ENCODE results near the gene KCNG4. TPM values are rescaled to one million over a fixed set of nuclear protein-coding genes. Genes with fewer than 3 reads are reported as not detected.

KCNG4 gene
- total RNA-seq, 1 donor from 2014 or later: not detected

DNA sequence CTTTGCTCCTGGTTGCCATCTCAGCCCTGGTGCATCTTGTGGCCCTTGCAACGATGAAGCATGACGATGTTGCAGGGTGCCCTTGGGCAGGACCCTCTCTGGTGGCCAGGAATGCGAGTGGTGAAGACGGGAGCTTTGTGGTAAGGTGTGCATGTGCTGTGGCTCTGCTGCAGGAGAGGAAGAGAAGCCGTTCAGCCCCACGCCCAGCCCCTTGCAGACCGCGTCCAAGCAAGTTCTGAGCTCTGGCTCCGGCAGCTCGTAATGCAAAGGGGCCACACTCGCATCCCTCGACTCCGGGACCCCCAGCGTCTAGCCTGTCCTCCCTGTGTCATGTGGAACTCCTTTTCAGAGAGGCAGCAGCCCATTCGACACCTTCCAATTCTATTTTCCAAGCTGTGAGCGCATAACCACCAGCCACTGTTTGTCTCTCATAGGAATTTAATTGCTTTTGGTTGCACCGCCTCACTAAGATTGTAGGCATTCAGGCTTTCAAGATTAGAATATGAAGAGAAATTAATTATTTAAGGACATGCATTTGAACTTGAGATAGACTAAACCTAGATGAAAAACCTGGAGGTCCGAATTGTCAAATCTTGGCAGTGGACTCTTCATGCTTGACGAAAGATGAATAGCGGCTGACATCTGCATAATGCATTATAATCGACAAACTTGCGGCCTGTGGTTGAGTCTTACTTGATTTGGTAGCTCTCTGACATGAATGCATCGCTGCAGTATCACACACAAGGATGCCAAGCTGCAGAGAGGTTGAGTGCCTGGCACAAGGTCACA lies 21.1 kb upstream of the KCNG4 start:
- DNase-seq: no peak
- no peaks in the 10 kb centered on the region for H3K36me3 Mint-ChIP-seq (ENCODE audit: unreplicated experiment)
- peaks cover 7% of the 10 kb centered on the region for H3K27me3 Mint-ChIP-seq (ENCODE audit: unreplicated experiment)
- no peak overlapping the region for H3K4me3 Mint-ChIP-seq (ENCODE audit: unreplicated experiment)
- H3K4me1 Mint-ChIP-seq (ENCODE audit: low read depth, unreplicated experiment): no peaks in the 10 kb centered on the region
- H3K27ac Mint-ChIP-seq (ENCODE audit: unreplicated experiment): no peak overlapping the region
- H3K9me3 Mint-ChIP-seq (ENCODE audit: unreplicated experiment): no peaks in the 10 kb centered on the region
- TF ChIP-seq, protein P1, sequence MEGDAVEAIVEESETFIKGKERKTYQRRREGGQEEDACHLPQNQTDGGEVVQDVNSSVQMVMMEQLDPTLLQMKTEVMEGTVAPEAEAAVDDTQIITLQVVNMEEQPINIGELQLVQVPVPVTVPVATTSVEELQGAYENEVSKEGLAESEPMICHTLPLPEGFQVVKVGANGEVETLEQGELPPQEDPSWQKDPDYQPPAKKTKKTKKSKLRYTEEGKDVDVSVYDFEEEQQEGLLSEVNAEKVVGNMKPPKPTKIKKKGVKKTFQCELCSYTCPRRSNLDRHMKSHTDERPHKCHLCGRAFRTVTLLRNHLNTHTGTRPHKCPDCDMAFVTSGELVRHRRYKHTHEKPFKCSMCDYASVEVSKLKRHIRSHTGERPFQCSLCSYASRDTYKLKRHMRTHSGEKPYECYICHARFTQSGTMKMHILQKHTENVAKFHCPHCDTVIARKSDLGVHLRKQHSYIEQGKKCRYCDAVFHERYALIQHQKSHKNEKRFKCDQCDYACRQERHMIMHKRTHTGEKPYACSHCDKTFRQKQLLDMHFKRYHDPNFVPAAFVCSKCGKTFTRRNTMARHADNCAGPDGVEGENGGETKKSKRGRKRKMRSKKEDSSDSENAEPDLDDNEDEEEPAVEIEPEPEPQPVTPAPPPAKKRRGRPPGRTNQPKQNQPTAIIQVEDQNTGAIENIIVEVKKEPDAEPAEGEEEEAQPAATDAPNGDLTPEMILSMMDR (IDR thresholded peaks at IDR 0.05; ENCODE audit: partially characterized antibody, unreplicated experiment): no peak

DNA sequence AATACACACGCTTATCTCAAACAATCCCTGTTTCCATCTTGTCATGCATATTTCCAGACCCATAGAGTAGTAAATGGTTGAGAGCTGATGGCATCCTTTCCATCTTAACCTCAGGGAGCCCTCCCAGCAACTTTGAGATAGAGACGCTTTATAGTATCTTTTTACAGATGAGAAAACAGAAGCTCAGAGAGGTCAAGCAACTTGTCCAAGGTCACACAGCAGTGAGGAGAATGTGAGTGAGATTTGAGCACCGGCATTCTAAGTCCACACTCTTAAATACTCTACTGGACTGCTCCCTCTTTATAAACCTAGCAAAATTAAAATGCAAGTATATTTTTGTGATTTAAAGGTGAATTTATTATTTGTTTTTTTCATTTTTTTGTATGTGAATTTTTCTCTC lies 19.9 kb upstream of the KCNG4 start:
- Mint-ChIP-seq H3K4me3 (ENCODE audit: unreplicated experiment) (no peak overlapping the region), H3K36me3 (ENCODE audit: unreplicated experiment) (no peaks in the 10 kb centered on the region), H3K27me3 (ENCODE audit: unreplicated experiment) (peaks cover 6% of the 10 kb centered on the region), H3K9me3 (ENCODE audit: unreplicated experiment) (no peaks in the 10 kb centered on the region), H3K27ac (ENCODE audit: unreplicated experiment) (no peak overlapping the region), H3K4me1 (ENCODE audit: low read depth, unreplicated experiment) (no peaks in the 10 kb centered on the region)
- TF ChIP-seq, protein P1 (IDR thresholded peaks at IDR 0.05; ENCODE audit: partially characterized antibody, unreplicated experiment): no peak
- DNase-seq: no peak

DNA sequence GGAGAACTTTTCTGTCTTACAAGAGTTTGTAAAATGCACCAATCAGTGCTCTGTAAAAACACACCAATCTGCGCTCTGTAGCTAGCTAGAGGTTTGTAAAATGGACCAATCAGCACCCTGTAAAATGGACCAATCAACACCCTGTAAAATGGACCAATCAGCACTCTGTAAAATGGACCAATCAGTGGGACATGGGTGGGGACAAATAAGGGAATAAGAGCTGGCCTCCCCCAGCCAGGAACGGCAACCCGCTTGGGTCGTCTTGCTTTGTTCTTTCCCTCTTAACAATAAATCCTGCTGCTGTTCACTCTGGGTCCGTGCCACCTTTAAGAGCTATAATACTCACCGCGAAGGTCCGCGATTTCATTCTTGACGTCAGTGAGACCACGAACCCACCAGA lies 18.5 kb upstream of the KCNG4 start:
- DNase-seq: no peak
- no peak overlapping the region for H3K27ac Mint-ChIP-seq (ENCODE audit: unreplicated experiment)
- TF ChIP-seq, protein P1 (IDR thresholded peaks at IDR 0.05; ENCODE audit: partially characterized antibody, unreplicated experiment): no peak
- H3K4me3 Mint-ChIP-seq (ENCODE audit: unreplicated experiment): no peak overlapping the region
- H3K9me3 Mint-ChIP-seq (ENCODE audit: unreplicated experiment): no peaks in the 10 kb centered on the region
- H3K4me1 Mint-ChIP-seq (ENCODE audit: low read depth, unreplicated experiment): peaks cover 7% of the 10 kb centered on the region
- peaks cover 5% of the 10 kb centered on the region for H3K27me3 Mint-ChIP-seq (ENCODE audit: unreplicated experiment)
- no peaks in the 10 kb centered on the region for H3K36me3 Mint-ChIP-seq (ENCODE audit: unreplicated experiment)

DNA sequence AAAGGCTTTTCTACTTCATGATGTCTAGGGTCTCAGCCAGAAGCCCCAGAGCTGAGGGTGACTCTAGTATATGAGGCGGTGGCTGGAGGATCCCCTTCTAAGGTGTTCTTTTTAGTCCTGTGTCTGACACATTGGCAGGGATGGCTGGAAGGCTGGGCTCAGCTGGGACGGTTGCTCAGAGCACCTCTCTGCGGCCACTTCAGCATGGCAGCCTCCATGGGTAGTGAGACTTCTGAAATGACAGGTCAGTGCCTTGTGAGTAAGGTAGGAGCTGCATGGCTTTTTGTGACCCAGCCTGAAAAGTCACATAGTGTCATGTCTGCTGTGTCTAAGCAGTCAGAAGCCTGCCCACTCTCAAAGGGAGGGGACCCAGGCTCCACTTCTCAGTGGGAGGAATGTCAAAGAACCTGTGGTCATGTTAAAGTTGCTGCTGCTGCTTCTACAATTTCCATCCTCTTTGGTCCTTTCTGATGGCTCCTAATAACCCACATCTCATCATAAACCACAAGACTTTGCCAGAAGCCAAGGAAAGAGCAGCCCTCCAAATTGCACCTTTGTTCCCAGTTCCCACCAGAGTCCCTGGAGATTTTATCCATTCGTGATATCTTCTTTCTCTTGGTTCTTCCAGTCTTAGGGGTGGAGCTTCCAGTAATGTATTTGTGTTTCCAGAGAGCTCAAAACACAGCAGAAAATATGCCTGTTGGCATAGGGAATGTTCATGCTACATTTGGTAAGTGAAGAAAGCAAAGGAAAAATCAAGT lies 15.4 kb upstream of the KCNG4 start:
- TF ChIP-seq, protein P1 (IDR thresholded peaks at IDR 0.05; ENCODE audit: partially characterized antibody, unreplicated experiment): no peak
- H3K4me3 Mint-ChIP-seq (ENCODE audit: unreplicated experiment): no peak overlapping the region
- H3K27me3 Mint-ChIP-seq (ENCODE audit: unreplicated experiment): peaks cover 8% of the 10 kb centered on the region
- H3K27ac Mint-ChIP-seq (ENCODE audit: unreplicated experiment): no peak overlapping the region
- peaks cover 7% of the 10 kb centered on the region for H3K9me3 Mint-ChIP-seq (ENCODE audit: unreplicated experiment)
- no peaks in the 10 kb centered on the region for H3K36me3 Mint-ChIP-seq (ENCODE audit: unreplicated experiment)
- H3K4me1 Mint-ChIP-seq (ENCODE audit: low read depth, unreplicated experiment): peaks cover 21% of the 10 kb centered on the region
- DNase-seq: no peak

DNA sequence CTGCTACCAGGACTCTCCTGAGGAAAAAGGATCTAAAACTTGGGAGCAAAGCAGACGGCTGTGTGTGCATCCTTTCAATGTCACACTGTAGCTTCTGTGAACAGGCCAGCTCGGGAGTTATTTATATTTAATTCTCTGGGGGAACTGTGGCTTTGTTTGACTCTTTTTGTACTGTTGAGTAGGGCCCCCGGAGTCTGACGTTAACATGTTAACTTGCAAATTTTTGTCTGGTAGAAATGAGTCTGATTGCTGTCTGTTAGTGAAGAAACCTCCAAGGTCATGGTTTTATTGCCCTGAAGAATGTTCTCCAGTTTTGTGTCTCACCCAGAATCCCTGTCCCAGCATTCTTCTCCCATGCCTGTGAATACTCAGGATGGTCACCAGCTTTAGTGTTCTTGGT lies 14.2 kb upstream of the KCNG4 start:
- Mint-ChIP-seq H3K4me1 (ENCODE audit: low read depth, unreplicated experiment) (peaks cover 24% of the 10 kb centered on the region), H3K36me3 (ENCODE audit: unreplicated experiment) (no peaks in the 10 kb centered on the region), H3K4me3 (ENCODE audit: unreplicated experiment) (peak overlapping the region; percentile 37), H3K9me3 (ENCODE audit: unreplicated experiment) (peaks cover 7% of the 10 kb centered on the region), H3K27ac (ENCODE audit: unreplicated experiment) (no peak overlapping the region), H3K27me3 (ENCODE audit: unreplicated experiment) (peaks cover 8% of the 10 kb centered on the region)
- no peak for DNase-seq
- TF ChIP-seq, protein P1 (IDR thresholded peaks at IDR 0.05; ENCODE audit: partially characterized antibody, unreplicated experiment): no peak

All from glutamatergic neuron (in vitro differentiated cells).